Astrocyte of the hippocampus (primary cell): ENCODE results near the gene BRINP1.

Experiments used
- DNase-seq: peaks from one replicate; pipeline ENCODE4 v3.0.0; 2011; ENCODE audit warnings: low read depth, low spot score

Gene BRINP1

DNA sequence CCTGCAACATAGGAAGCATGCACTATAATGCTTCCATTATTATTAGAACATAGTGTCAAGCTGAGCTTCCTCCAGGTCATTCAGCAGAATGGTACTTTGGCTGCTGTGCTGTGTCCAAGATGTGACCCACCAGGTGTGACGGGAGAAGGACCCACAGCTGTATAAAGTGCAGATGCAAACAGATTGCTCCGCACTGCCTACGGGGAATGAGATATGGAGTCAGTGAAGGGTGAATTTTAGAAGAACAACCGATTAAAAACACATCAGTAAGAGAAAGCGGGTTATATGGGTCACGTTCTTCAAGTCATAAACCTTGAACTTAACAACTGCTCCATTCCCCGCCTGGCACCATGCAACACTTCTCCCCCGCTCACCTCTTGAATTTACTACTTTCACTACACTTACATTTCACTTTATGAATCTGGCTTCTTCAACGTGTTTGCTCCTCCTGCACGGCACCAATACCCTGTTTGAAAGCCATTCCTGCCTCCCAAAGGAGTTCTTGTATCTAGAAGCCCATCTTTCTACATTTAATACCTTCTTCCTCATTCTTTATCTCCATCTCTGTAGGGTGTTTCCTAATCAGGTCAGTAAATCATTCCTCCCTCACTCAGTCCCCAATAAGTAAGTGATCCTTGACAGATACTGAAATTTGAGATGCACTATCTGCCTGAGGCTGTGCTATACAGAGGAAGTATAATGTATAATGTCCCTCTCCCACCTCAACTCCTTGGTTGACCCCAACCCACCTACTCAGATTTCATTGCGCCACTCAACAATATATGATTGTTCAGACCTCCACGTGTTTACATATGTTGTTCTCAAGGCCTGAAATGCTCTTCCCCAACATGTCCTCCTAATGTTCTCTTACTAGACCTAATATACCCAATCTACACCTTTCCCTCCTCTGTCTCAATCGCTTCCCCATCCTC is 25.9 kb downstream of the BRINP1 start:
- DNase-seq: no peak

DNA sequence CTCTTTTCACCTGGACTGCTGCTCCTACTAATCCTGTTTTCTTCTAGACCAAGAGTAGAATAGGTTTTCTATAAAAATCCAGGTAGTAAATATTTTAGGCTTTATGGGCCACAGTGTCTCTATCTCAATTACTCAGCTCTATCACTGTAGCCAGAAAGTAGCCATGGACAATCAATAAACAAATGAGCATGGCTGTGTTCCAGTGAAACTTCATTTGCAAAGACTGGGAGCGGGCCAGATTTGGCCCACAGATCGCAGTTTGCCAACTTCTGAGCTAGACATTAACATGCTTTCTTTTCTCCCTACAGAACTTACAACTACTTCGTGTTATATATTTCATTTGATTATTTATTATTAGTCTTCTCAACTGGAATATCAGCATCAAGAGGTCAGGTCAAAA is 30.2 kb downstream of the BRINP1 start:
- peak; percentile 16 for DNase-seq

DNA sequence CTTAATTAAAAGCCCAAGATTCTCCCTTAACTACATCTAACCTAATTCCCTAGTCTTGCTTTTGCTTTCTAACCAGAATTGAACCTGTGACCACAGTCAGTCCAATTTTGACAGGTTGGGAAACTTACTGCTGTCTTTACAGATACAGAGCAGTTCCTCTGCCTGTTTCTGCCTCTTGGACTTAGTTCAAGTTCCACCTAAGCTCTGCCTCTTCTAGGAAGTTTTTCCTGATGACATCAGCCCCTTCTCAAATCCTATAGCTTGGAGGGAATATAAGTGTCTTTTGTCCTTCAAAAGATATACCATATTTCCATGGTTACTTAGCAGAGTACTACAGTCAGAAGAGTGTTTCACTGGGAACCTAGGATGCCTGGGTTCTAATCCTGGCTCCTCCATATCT is 31.7 kb downstream of the BRINP1 start:
- DNase-seq: no peak

DNA sequence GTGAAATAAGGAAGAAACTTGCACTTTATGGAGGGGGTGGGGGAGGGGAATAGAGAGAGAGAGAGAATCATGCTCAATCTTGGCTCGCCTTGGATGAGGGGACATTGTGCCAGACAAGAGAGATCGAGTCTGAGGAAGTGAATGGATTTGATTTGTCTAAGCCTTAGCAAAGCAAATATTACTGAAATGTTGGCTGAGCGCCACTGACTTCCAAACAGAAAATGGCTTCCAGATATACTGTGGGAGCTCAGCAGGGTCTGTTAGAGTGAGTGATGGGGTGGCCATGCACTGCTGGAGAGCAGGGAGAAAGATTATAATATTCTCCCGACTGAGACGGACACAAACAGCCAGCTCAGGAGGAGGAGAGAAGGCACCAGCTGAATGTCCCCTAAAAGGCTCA is 34.5 kb downstream of the BRINP1 start:
- peak; percentile 4 for DNase-seq

DNA sequence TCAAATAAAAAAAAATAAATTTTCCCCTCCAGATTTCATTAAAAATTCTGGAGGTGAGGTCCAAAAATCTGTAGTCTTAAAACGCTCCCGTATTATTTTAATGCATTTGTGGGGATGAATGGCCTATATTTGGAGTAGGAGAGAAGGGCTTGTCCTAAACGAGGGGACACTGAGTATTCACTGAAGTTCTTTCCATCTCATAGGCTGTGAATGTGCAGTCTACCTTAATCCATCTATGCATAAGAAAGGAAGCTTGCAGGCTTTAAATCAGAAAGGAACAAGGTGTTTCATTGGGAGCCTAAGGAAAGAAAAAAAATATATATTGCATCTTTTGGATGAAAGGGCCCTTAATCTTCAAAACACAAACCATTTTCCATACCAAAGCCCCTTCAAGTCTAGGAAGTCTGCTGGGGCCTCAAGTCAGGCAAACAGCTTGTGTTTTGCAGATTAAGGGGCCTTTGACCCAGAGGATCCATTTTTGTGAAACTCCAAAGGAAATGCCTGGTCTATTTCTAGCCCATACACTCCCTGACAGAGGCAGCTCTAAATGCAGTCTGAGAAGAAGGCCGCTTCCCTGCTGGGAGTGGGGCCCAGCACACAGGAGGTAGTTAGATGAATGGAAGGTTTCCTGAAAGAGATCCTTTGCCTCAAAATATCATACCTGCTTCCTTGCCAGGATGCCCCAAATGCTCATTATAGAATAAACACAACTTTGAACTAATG is 35.6 kb downstream of the BRINP1 start:
- DNase-seq: no peak

DNA sequence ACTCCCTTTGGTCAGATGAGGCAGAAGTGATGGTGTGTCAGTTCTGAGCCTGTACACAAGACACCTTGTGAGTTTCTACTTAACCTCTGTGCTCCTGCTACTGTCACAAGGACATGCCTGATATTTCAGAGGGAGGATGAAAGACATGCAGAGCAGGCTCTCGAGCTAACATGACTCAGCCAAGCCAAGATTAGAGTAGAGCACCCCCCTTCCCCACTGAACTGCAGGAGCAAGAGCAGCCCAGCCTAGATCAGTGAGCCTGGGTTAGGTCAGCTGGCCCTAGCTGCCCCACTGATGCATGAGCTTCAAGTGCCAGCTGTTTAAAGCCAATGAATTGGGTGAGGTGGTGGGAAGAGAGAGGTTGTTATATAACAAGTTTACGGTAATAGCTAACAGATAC is 36.7 kb downstream of the BRINP1 start:
- no peak for DNase-seq

DNA sequence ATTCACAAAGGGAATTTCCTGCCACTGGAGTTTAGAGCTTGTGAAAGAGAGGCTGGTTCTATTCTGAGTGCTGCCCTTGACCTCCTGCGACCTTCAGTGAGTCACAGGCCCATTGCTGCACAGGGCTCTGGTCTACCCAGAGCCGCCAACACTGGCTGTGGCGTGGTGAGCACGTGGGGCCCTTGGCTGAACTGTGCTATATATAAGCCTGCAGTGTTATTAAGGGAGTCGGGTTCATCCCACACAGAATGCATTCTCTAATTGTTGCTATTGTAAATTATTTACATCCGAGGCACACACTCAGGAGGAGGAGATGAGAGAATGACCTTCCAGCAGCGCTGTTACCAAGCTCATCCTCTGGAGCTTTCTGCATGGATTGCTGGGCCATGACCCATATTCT is 47.1 kb downstream of the BRINP1 start:
- DNase-seq: peak; percentile 1

DNA sequence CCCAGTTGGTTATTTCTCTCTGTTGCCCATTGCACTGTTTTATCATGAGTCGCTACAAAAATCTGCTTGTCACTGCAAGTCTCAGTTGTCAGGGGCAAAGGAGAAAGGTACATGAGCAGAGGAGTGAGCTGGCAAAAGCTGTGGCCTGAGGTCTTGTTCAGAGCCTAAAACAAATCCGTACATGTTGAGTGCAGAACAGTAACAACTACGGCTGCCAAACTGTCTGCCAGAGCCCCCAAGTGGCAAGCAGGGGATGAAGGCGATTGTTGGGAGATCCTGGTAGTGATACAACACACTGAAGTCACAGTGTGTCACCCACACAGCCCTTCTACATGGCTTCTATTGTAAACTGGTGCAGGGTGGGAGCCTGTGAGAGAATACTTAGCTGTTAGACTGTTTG is 50.9 kb downstream of the BRINP1 start:
- DNase-seq: peak; percentile 10

DNA sequence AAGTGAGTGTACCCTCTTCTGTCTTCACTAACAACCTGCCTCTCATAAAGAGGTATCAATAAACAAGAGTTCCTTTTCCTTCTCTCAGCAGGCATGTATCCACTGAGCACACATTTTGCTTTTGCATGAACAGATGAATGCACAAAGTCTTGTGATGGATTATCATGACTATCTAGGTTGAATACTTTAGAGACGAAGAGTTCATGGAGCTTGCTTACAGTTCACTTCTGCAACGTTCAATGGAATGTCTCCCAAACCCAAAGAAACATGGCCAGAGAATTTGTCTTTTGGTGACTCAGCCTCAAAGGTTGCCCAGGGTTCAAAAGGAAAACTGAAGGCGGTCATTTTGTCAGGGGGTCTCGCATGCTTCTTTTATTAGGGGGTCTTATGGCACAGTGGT is 55.4 kb downstream of the BRINP1 start:
- no peak for DNase-seq

DNA sequence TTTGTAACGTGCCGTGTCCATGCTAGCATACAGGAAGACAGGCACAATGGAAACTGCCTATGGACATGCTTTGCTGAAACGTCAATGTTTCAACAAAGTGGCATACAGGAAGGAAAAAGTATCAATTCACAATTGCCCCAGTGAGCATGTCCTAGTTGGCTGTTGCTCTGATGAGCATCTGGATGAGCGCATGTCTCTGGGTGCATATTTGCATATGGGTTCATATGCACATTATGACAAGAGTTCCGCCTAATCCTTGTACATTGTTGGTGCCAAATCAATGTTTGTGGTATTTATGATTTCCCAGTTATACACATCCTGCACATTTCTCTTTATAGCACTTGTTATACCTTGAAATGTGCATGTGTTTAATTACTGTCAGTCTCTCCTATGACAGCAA is 58.5 kb downstream of the BRINP1 start:
- DNase-seq: no peak

DNA sequence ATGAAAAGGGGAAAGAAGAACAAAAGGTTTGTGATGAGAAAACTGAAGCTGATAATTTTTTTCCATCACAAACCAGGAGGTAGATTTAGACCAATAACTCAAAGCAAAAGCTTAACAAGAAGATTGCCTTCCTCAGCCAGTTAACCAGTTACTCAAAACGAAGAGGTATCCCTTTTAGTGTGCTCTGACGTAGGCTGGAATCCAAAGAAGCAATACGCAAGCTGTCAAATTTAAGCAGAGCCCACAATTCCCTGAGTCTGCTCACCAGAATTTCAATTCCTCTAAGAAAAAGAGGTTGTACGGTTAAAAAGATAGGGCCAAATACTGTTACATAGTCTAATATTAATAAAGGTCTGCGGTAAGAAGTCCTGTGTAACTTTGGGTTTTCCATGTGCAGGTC is 61.8 kb downstream of the BRINP1 start:
- no peak for DNase-seq

DNA sequence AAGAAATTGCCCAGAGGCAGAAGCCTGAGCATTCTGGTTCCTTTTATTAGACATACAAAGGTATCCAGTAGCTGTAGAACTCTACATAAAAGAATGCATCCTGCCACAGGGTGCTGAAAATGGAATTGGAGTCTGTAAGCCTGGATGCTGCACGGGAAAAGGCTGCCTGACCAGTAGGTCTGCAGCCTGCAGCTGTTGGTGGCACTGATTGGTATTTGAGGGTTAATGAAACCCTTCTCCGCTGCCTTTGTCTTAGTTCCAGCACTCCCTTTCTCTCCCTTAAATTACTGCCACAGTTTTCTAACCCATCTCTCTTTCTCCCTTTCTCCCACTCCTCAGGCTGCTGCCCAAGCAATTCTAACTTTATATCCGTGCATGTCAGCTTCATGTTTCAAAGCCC is 64.7 kb downstream of the BRINP1 start:
- no peak for DNase-seq

DNA sequence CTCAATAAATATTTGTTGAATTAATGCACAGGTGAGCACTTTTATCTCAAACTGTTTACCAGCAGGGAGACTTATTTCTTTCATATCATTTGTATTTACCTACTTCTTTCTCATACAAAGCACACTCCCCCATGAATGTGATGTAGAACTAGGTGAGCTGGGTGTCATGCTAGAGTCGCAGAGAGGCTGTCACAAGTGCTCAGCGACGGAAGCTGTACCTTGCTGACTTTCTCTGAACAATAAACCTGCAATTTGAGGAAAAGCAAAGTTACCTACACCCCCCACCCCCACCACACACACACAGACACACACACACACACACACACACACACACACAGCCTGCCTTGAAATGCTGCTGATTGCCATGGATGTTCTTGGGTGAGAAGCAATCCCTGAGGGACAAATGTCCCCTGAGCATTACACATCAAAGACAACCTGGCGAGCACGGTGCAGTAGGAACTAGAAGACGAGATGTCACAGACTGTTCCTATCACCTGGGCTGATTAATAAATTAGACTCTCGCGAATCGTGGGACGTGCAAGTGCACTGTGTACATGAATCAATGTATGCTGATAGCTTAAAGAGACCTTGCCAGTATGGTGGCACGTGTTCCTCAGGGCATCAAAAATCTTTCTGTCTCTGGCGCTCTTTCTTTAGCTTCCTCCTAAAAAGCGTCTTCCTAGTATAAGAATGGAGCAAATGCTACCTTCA is 66.1 kb downstream of the BRINP1 start:
- DNase-seq: no peak

DNA sequence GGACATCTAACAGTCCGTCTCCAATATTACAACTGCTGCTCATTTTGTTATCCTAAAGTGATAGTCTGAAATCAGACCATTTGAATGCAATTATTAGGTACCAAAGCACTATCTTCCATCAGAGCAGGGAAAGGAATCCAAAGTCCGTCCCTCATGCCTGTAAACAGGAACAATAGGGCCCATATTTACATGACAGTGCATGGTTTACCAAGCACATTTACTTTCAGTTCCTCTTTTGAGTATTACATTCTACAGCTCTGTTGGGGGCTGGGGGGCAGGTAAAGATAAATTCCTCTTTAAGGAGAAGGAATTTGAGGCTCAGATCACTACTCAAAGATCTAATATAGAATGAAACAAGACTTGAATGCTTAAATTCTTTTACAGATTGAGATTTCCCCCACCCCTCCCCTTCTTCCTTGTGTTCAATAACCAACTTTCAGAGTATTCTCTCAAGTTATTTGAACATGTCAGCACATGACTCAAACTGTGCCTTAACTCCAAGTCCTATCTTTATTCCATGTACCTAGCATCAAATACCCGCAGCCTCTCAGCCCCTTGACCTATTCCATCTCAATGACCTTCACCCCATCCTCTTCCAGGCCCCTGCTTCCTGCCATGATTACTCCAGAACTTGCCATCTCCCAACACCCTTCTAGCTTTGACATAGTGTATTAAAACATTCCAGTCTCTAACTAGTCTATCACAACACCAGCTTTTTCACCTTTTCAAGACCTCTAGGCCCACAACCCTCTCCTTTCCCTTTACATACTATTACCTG is 71.0 kb downstream of the BRINP1 start:
- no peak for DNase-seq

DNA sequence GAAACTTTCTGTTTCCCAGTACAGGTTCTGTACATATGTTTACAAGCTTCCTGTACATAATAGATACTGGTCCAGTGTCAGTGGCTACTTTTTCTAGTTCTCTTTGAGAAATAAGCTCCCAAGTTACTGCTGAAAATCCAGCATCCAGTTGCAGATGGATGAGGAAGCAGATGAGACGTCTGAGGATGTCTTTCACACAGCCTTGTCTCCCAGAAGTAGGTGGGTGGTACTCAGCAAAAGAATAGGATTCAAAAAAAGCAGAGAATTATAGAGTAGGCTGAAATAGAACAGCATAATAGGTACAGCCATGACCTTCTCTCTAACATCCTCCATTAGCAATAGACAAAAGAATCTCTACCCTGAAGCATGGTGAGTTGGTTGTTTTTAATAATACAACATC is 77.7 kb downstream of the BRINP1 start:
- no peak for DNase-seq

DNA sequence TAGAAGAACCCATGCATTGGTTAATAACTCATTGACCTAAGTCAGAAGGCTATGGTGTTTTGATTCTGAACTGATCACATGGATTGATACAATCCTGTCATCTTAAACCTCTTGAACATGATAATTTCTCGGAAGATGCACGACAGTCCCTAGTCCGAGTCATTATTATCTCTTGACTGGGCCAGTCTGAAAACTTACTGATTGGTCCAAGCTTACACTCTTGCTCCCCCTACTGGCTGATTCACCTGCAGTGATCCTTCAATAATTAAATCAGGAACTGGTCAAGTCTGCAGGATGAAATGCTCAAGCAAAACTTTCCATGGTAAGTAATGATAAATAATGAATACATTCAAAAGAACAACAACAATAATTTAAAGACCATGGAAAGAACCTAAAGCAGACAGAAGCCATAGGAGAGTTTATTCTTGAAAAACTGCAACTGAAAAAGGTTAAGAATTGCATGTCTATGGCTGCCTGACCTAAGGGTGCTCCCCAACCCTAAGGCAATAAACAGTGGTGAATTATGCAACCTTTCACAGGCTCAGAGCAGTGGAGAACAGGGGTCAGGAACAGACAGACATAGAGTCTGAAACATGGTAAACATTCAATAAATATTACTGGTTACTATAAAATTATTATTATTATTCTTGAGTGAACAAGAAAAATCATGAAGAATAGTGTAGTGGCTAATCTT is 79.3 kb downstream of the BRINP1 start:
- peak; percentile 73 for DNase-seq

DNA sequence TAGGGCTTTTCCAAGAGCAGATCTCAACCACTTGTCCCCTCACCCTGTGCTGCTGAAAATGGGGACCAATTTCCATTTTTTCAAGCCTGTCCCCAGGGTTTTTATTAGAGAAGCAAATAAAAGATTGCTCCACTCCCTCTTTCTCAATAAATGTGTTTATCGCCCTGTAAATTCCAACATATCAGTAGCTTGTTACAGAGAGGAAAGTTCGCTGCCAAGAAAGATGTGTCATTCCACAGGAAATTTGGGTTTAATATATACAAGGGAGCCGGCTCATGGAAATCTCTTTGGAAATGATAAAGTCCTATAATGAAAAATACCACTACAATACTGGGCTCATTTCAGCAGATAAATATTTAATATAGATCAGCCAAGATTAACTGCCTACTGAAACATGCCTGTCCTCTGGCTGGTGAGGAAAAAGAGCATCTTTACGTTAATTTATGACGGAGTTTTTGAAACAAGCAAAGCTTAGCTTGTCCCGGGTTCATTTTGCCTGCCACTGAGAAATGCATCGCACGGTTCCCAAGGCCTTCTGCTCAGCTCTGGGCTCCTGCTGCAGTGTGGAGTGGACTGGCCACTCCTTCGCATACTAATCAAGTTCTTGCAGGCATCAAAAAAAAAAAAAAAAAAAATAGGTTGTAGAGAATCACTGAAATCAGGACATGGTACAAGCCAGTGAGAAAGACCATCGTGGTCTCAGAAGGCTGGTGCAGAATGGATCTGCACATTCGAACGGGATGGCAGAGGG is 84.5 kb downstream of the BRINP1 start:
- DNase-seq: peak; percentile 55

DNA sequence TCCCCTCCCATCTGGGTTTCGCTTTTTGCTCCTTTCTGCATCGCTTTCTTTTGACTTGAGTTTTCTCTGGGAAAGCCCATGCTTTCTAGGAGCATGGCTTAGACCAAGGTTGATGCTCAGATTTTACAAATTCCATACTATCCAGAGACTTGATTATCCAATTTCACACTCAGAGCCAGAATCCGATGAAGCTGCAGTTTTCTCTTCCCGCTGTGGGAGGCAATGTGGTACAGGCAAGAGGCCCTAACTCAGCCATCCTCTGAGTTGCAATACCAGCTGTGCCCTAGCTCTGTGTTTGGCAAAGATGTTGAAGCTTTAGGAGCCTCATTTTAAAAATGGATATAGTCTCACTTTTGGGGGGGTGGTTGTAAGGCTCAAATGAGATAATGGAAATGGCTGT is 85.1 kb downstream of the BRINP1 start:
- peak; percentile 33 for DNase-seq

DNA sequence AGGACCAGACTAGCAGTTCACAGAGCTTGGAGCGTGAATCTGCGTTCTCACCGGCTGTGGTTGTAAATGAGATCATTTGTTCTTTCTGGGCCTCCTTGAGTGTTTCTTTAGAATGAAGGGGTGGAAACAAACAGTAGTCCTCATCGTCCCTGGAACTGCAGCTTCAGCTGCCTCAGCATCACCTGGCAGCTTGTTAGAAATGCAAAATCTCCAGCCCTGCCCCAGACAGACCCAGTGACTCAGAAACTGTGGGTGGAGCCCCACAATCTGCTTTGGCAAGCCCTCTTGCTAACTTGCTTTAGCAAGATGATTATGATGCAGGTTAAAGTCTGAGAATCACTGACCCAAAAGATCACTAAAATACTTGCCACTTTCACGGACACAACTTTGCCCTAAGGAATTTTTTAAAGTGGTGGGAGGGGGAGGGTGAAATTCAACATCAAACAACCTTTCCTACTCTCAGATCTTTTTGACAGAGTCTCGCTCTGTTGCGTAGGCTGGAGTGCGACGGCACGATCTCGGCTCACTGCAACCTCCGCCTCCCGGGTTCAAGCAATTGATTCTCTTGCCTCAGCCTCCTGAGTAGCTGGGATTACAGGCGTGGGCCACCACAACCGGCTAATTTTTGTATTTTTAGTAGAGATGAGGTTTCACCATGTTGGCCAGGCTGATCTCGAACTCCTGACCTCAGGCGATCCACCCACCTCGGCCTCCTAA is 86.0 kb downstream of the BRINP1 start:
- DNase-seq: peak; percentile 70
